H1 (cell line): Measurements from ENCODE around the gene ZNF391. TPM values are rescaled to one million over a fixed set of nuclear protein-coding genes. Genes with fewer than 3 reads are reported as not detected.

ENCODE experiments used
- CTCF ChIA-PET: fragments of 300-600 bp; sonication (Branson Sonifier 250); formaldehyde crosslinking; loops from one replicate; lab custom pipeline; 2021; ENCODE audit not compliant: partially characterized antibody; lab: Charles Lee
- POLR2A ChIA-PET: fragments of 300-600 bp; sonication (Branson Sonifier 250); formaldehyde crosslinking; loops from one replicate; lab custom pipeline; 2021; ENCODE audit warnings: inconsistent platforms; ENCODE audit not compliant: partially characterized antibody; lab: Charles Lee
- DNase-seq, 2 experiments: peaks; one replicate each; pipeline versions ENCODE4 v3.0.0 to v3.0.0-alpha.2; 2010 to 2022; ENCODE audit warnings: low spot score in 2 of 2, low read depth in 1 of 2, mixed read lengths in 1 of 2
- FAIRE-seq: peaks from 2 replicates; lab custom pipeline; 2011; peaks lifted over from hg19 to GRCh38; lab: Jason Lieb, UNC
- H2AFZ ChIP-seq: 2 replicates; pipeline ENCODE4 v1.8.1; 2012; ENCODE audit warnings: low read length, inconsistent platforms
- H2AK5ac ChIP-seq: 2 replicates; pipeline ENCODE4 v1.6.1; 2013; ENCODE audit warnings: low read depth, low read length
- H2BK120ac ChIP-seq: replicated peaks from 2 replicates; pipeline ENCODE3; 2013; ENCODE audit warnings: low read depth, low read length, inconsistent platforms
- H2BK12ac ChIP-seq: 2 replicates; pipeline ENCODE4 v1.6.1; 2013; ENCODE audit warnings: low read depth, low read length
- H2BK15ac ChIP-seq: 2 replicates; pipeline ENCODE4 v1.6.1; 2013; ENCODE audit warnings: low read length
- H2BK20ac ChIP-seq: 2 replicates; pipeline ENCODE4 v1.6.1; 2013; ENCODE audit warnings: low read length
- H2BK5ac ChIP-seq: 2 replicates; pipeline ENCODE4 v1.6.1; 2013; ENCODE audit warnings: low read depth, low read length
- H3K14ac ChIP-seq: 2 replicates; pipeline ENCODE4 v1.6.1; 2013; ENCODE audit warnings: inconsistent platforms; ENCODE audit not compliant: insufficient read length
- H3K18ac ChIP-seq: 2 replicates; pipeline ENCODE4 v1.6.1; 2013; ENCODE audit warnings: low read length; ENCODE audit errors: extremely low read depth
- H3K23ac ChIP-seq: 2 replicates; pipeline ENCODE4 v1.6.1; 2013; ENCODE audit warnings: inconsistent platforms; ENCODE audit not compliant: insufficient read length
- H3K23me2 ChIP-seq: 2 replicates; pipeline ENCODE4 v1.6.1; 2013; ENCODE audit warnings: low read depth, low read length
- H3K27ac ChIP-seq: 2 replicates; pipeline ENCODE4 v1.6.1; 2011; ENCODE audit warnings: low read depth, low read length, inconsistent platforms
- H3K27me3 ChIP-seq, 4 experiments: replicated peaks in 1 of 4; 1 replicate in 1 of 4; 2 replicates in 3 of 4; pipeline versions ENCODE4 v1.6.1 to v1.8.1; 2011 to 2013; ENCODE audit warnings: low read length in 3 of 4, mild to moderate bottlenecking in 3 of 4, inconsistent platforms in 2 of 4, mixed read lengths in 2 of 4, moderate library complexity in 1 of 4; ENCODE audit not compliant: control insufficient read depth in 3 of 4, insufficient read depth in 3 of 4; ENCODE audit errors: extremely low read depth in 1 of 4
- H3K36me3 ChIP-seq, 4 experiments: 2 replicates each; pipeline versions ENCODE4 v1.6.1 to v1.8.1; 2011 to 2013; ENCODE audit warnings: mild to moderate bottlenecking in 4 of 4, low read length in 3 of 4, moderate library complexity in 2 of 4, control low read depth in 1 of 4, inconsistent platforms in 1 of 4; ENCODE audit not compliant: insufficient read depth in 4 of 4, control insufficient read depth in 2 of 4
- H3K4ac ChIP-seq: replicated peaks from 2 replicates; pipeline ENCODE3; 2013; ENCODE audit warnings: low read length, low read depth, mixed read lengths, inconsistent platforms; ENCODE audit not compliant: insufficient read length
- H3K4me1 ChIP-seq, 4 experiments: replicated peaks in 1 of 4; 1 replicate in 1 of 4; 2 replicates in 3 of 4; pipeline versions ENCODE4 v1.6.1 to v1.8.1; 2011 to 2013; ENCODE audit warnings: low read length in 3 of 4, inconsistent platforms in 2 of 4, mixed read lengths in 1 of 4; ENCODE audit not compliant: insufficient read depth in 4 of 4, control insufficient read depth in 3 of 4
- H3K4me2 ChIP-seq, 2 experiments: 2 replicates each; pipeline versions ENCODE4 v1.6.1 to v1.8.1; 2011 to 2013; ENCODE audit warnings: low read depth in 2 of 2, low read length in 2 of 2, control low read depth in 1 of 2, inconsistent platforms in 1 of 2, mild to moderate bottlenecking in 1 of 2; ENCODE audit not compliant: insufficient read depth in 1 of 2
- H3K4me3 ChIP-seq, 4 experiments: fragments of 200-600, 300-600 bp in 1 of 4; sonication (generic), shearing (Covaris generic), sonication (Bioruptor Twin) in 1 of 4; 2 replicates each; pipeline versions ENCODE4 v1.5.1 to v1.8.1; 2011 to 2016; ENCODE audit warnings: low read length in 4 of 4, low read depth in 3 of 4, control low read depth in 2 of 4, inconsistent platforms in 2 of 4, mild to moderate bottlenecking in 2 of 4, mixed read lengths in 1 of 4, moderate library complexity in 1 of 4; ENCODE audit not compliant: insufficient read depth in 2 of 4; ENCODE audit errors: extremely low read depth in 1 of 4
- H3K56ac ChIP-seq: replicated peaks from 2 replicates; pipeline ENCODE3; 2013; ENCODE audit warnings: low read depth, mild to moderate bottlenecking, mixed read lengths, low read length, inconsistent platforms; ENCODE audit not compliant: insufficient read length
- H3K79me1 ChIP-seq: 2 replicates; pipeline ENCODE4 v1.6.1; 2013; ENCODE audit warnings: low read depth, low read length, control low read depth
- H3K79me2 ChIP-seq, 2 experiments: 2 replicates each; pipeline versions ENCODE4 v1.6.1 to v1.8.1; 2012 to 2013; ENCODE audit warnings: low read length in 2 of 2, mild to moderate bottlenecking in 2 of 2, inconsistent platforms in 1 of 2; ENCODE audit not compliant: insufficient read depth in 2 of 2, control insufficient read depth in 1 of 2
- H3K9ac ChIP-seq, 4 experiments: replicated peaks in 1 of 4; 1 replicate in 1 of 4; 2 replicates in 3 of 4; pipeline versions ENCODE4 v1.6.1 to v1.8.1; 2011 to 2013; ENCODE audit warnings: low read depth in 3 of 4, low read length in 3 of 4, control low read depth in 2 of 4, mild to moderate bottlenecking in 2 of 4, moderate library complexity in 2 of 4, inconsistent platforms in 1 of 4; ENCODE audit errors: extremely low read depth in 1 of 4
- H3K9me3 ChIP-seq, 2 experiments: 2 replicates each; pipeline versions ENCODE4 v1.6.1 to v1.8.1; 2012 to 2013; ENCODE audit warnings: mild to moderate bottlenecking in 2 of 2, moderate library complexity in 2 of 2, control low read depth in 1 of 2, inconsistent platforms in 1 of 2, low read depth in 1 of 2, low read length in 1 of 2, mixed read lengths in 1 of 2; ENCODE audit not compliant: insufficient read depth in 2 of 2
- H4K20me1 ChIP-seq, 2 experiments: replicated peaks in 1 of 2; 2 replicates each; pipeline versions ENCODE3 to v1.8.1; 2011 to 2013; ENCODE audit warnings: inconsistent platforms in 2 of 2, low read length in 2 of 2, mild to moderate bottlenecking in 1 of 2; ENCODE audit not compliant: insufficient read depth in 2 of 2, control insufficient read depth in 1 of 2
- H4K5ac ChIP-seq: 2 replicates; pipeline ENCODE4 v1.6.1; 2013; ENCODE audit warnings: low read length, low read depth, mixed read lengths, inconsistent platforms; ENCODE audit not compliant: insufficient read length
- H4K8ac ChIP-seq: 2 replicates; pipeline ENCODE4 v1.8.0; 2013; ENCODE audit warnings: mild to moderate bottlenecking, moderate library complexity, low read length, inconsistent platforms; ENCODE audit not compliant: insufficient read depth; ENCODE audit errors: extremely low read depth
- H4K91ac ChIP-seq: replicated peaks from 2 replicates; pipeline ENCODE3; 2013; ENCODE audit warnings: low read length, mixed read lengths, inconsistent platforms; ENCODE audit not compliant: insufficient read length
- ATF3 ChIP-seq: IDR thresholded peaks from 2 replicates; pipeline ENCODE4 v1.6.1; 2011; ENCODE audit warnings: low read depth, mild to moderate bottlenecking, low read length; ENCODE audit not compliant: insufficient read depth
- BCL11A ChIP-seq, 2 experiments: IDR thresholded peaks; one replicate each; pipeline ENCODE4 v1.6.1; 2011; ENCODE audit warnings: low read depth in 2 of 2, low read length in 2 of 2, mild to moderate bottlenecking in 2 of 2
- CBX5 ChIP-seq: fragments of 300-800, 300-1000 bp; sonication (generic); IDR thresholded peaks from 2 replicates; pipeline ENCODE4 v1.7.1; 2016; ENCODE audit warnings: antibody characterized with exemption, low read length, low read depth
- CHD1 ChIP-seq: IDR thresholded peaks from 2 replicates; pipeline ENCODE4 v1.6.1; 2012; ENCODE audit warnings: low read depth, low read length, improper control_type of control experiment
- CTBP2 ChIP-seq: IDR thresholded peaks from 2 replicates; pipeline ENCODE4 v1.7.0; 2011; ENCODE audit warnings: borderline replicate concordance, mild to moderate bottlenecking, moderate library complexity, mixed read lengths, low read length; ENCODE audit not compliant: insufficient read depth, insufficient read length
- EP300 ChIP-seq, 2 experiments: IDR thresholded peaks; 1 replicate in 1 of 2; 2 replicates in 1 of 2; pipeline ENCODE4 v1.6.1; 2011 to 2012; ENCODE audit warnings: low read depth in 2 of 2, low read length in 2 of 2, mild to moderate bottlenecking in 2 of 2, borderline replicate concordance in 1 of 2, inconsistent platforms in 1 of 2, moderate library complexity in 1 of 2
- PHF8 ChIP-seq: fragments of 200-600 bp; sonication (generic); conservative IDR thresholded peaks from 2 replicates; pipeline ENCODE4 v1.7.1; 2012; ENCODE audit warnings: low read depth, mild to moderate bottlenecking, inconsistent platforms, low read length, moderate library complexity
- POU5F1 ChIP-seq: IDR thresholded peaks from 2 replicates; pipeline ENCODE4 v1.6.1; 2011; ENCODE audit warnings: low read depth, mild to moderate bottlenecking, low read length, moderate library complexity
- RFX5 ChIP-seq: IDR thresholded peaks from 2 replicates; pipeline ENCODE4 v1.6.1; 2011; ENCODE audit warnings: low read depth, low read length, improper control_type of control experiment, borderline replicate concordance
- SIN3A ChIP-seq, 2 experiments: IDR thresholded peaks in 1 of 2; conservative IDR thresholded peaks in 1 of 2; 2 replicates each; pipeline ENCODE4 v1.6.1; 2011 to 2012; ENCODE audit warnings: low read length in 2 of 2, improper control_type of control experiment in 1 of 2, low read depth in 1 of 2, mild to moderate bottlenecking in 1 of 2
- WGBS, 2 experiments: shearing (Covaris generic) in 1 of 2; methylation state at CpG; one replicate each; pipeline versions ENCODE4 v1.1.6 to v1.1.7; 2013 to 2015; ENCODE audit warnings: low lambda C conversion rate in 2 of 2, mixed read lengths in 2 of 2, inconsistent platforms in 1 of 2, low coverage in 1 of 2, missing lambda C conversion rate in 1 of 2; ENCODE audit not compliant: insufficient replicate concordance in 2 of 2, insufficient coverage in 1 of 2, insufficient read length in 1 of 2; ENCODE audit errors: extremely low coverage in 1 of 2, missing lambda C conversion rate in 1 of 2; 5-methylcytosine and 5-hydroxymethylcytosine counted together
- polyA plus RNA-seq, 7 experiments: library from polyadenylated mRNA; depleted of rRNA in 3 of 7; stranded (reverse) in 5 of 7; unstranded in 2 of 7; fragments of >200 nt in 5 of 7; fragments of 200-250 nt in 2 of 7; gene quantifications; 1 replicate in 5 of 7; 2 replicates in 1 of 7; 4 replicates in 1 of 7; pipeline versions ENCODE4 v1.2.1 to v1.2.3, GENCODE V29; 2011 to 2013; ENCODE audit warnings: missing spikeins in 2 of 7, mixed read lengths in 2 of 7
- total RNA-seq: library from RNA; stranded (reverse); fragmentation: NEBNext Ultra II Directional; extraction: Animal tissue kit (Norgen Biotek cat#: 25700); gene quantifications from 2 replicates; pipeline ENCODE4 v1.2.1, GENCODE V29; 2021

Gene ZNF391
- total and polyA plus RNA-seq, 2 of the 8 experiments (the other 6 are each of a cell fraction or from before 2014, with no cell fraction given), result 4.8 to 13.0 TPM

GRCh38 chr6:27368202-27368601 is 20.4 kb upstream of the ZNF391 start:
- Histone ChIP-seq H3K27me3 (no peaks in the 10 kb centered on the region), H2AFZ (no peak overlapping the region), H3K9ac (no peak overlapping the region), H4K5ac (no peak overlapping the region), H3K9me3 (no peaks in the 10 kb centered on the region; a peak in 1 of 4 replicates), H2BK120ac (no peak overlapping the region), H3K4me1 (no peaks in the 10 kb centered on the region), H3K14ac (no peak overlapping the region), H3K4me2 (no peak overlapping the region), H2BK15ac (no peak overlapping the region), H3K23ac (no peak overlapping the region), H3K18ac (no peak overlapping the region), H2BK5ac (no peak overlapping the region; the same call in 1 of the 2 replicates), H3K23me2 (no peaks in the 10 kb centered on the region)
- no peak for DNase-seq
- WGBS, 2 experiments, result 97% methylated on average over 5 of the region's 5 CpGs; no CpG with 5 or more reads in 1 of the 2 experiments
- CTCF ChIA-PET, result interaction anchor here (1.7 kb wide), 1 partner anchor 9 kb away, joined by 3 read pairs; no protein-coding TSS in a partner anchor
- no peak for FAIRE-seq
- TF ChIP-seq CTBP2 (no peak), PHF8 (no peak), BCL11A (IDR thresholded peaks at IDR 0.05; ENCODE audit: low read depth in 2 of 2, low read length in 2 of 2) (no peak), ATF3 (no peak), RFX5 (no peak), SIN3A (conservative IDR thresholded peaks at IDR 0.05 in 1 of 2, IDR thresholded peaks at IDR 0.05 in 1 of 2; ENCODE audit: low read depth in 1 of 2, low read length in 2 of 2) (no peak), POU5F1 (no peak), EP300 (IDR thresholded peaks at IDR 0.05; ENCODE audit: borderline replicate concordance in 1 of 2, low read depth in 2 of 2, low read length in 2 of 2) (no peak), CHD1 (no peak), CBX5 (no peak)
- TF ChIP-seq, all 59 proteins: peak for 0
- no peak overlapping the region for H3K4me3 ChIP-seq
- H2AK5ac ChIP-seq, result no peak overlapping the region
- no peak overlapping the region for H3K4ac ChIP-seq
- H2BK20ac ChIP-seq, result no peak overlapping the region
- no peak overlapping the region for H4K8ac ChIP-seq
- H4K91ac ChIP-seq, result no peak overlapping the region
- H3K79me1 ChIP-seq, result no peaks in the 10 kb centered on the region
- POLR2A ChIA-PET, result no interaction called here
- H3K36me3 ChIP-seq, result no peaks in the 10 kb centered on the region; a peak in 1 of 8 replicates
- H3K27ac ChIP-seq, result no peak overlapping the region
- H3K79me2 ChIP-seq, result no peaks in the 10 kb centered on the region
- H4K20me1 ChIP-seq, result no peaks in the 10 kb centered on the region
- no peak overlapping the region for H3K56ac ChIP-seq
- no peak overlapping the region for H2BK12ac ChIP-seq
